HG03135 (cell line): ENCODE measurements around the gene MRPL58.
"Not testable (repeated sequence)": the region's sequence is repeated elsewhere in the genome, so short reads cannot be mapped to it uniquely, and the experiment has no call there.

Source experiments
- ATAC-seq: cut with Tn5 transposase; IDR thresholded peaks from one replicate; pipeline ENCODE4 v1.9.1; 2021; ENCODE audit warnings: mild to moderate bottlenecking, moderate library complexity; ENCODE audit not compliant: unreplicated experiment

MRPL58 gene

GRCh38 chr17:75012096-75012345 is 449 bp upstream of the MRPL58 start:
- ATAC-seq: no peak

GRCh38 chr17:75013092-75013559 is 656 bp downstream of the MRPL58 start:
- no peak for ATAC-seq

- ATAC-seq: no peak
Observed at GRCh38 chr17:75019146-75019545, 6.7 kb downstream of the MRPL58 start.

- ATAC-seq: no peak
Observed at GRCh38 chr17:75019710-75020109, 7.2 kb downstream of the MRPL58 start.

GRCh38 chr17:75020331-75021110 is 8.1 kb downstream of the MRPL58 start:
- no peak for ATAC-seq

- no peak for ATAC-seq
Observed at GRCh38 chr17:75024686-75025397, 12.4 kb downstream of the MRPL58 start.

- not testable (repeated sequence) for ATAC-seq
Observed at GRCh38 chr17:75025398-75025734, 12.9 kb downstream of the MRPL58 start.

- ATAC-seq: not testable (repeated sequence)
Observed at GRCh38 chr17:75026650-75027049, 14.2 kb downstream of the MRPL58 start.

GRCh38 chr17:75030161-75030560 is 17.7 kb downstream of the MRPL58 start:
- no peak for ATAC-seq

- ATAC-seq: no peak
Observed at GRCh38 chr17:75031972-75032719, 19.7 kb downstream of the MRPL58 start.

- no peak for ATAC-seq
Observed at GRCh38 chr17:75032720-75033280, 20.3 kb downstream of the MRPL58 start.

GRCh38 chr17:75033346-75034235 is 21.1 kb downstream of the MRPL58 start:
- ATAC-seq: peak; percentile 40

- peak; percentile 59 for ATAC-seq
Observed at GRCh38 chr17:75034236-75034908, 21.9 kb downstream of the MRPL58 start.

- ATAC-seq: no peak
Observed at GRCh38 chr17:75036643-75037268, 24.3 kb downstream of the MRPL58 start.

GRCh38 chr17:75039238-75039637 is 26.8 kb downstream of the MRPL58 start:
- no peak for ATAC-seq

- no peak for ATAC-seq
Observed at GRCh38 chr17:75041656-75042280, 29.3 kb downstream of the MRPL58 start.

- ATAC-seq: not testable (repeated sequence)
Observed at GRCh38 chr17:75043789-75044188, 31.3 kb downstream of the MRPL58 start.

GRCh38 chr17:75044716-75045115 is 32.2 kb downstream of the MRPL58 start:
- ATAC-seq: no peak

GRCh38 chr17:75045946-75046406 is 33.5 kb downstream of the MRPL58 start:
- ATAC-seq: not testable (repeated sequence)
